SK-N-SH treated with all-trans-retinoic acid at 6 μM for 48 hours (cell line): Measurements from ENCODE around the gene VMAC.

Experiments used
- ATAC-seq: fragments of 200-7000 bp; cut with Tn5 transposase; 3 replicates; pipeline ENCODE4 v1.9.1; 2020; ENCODE audit warnings: mild to moderate bottlenecking, moderate library complexity
- ARNTL ChIP-seq: fragments of 450-650 bp; formaldehyde crosslinking; IDR thresholded peaks from 2 replicates; pipeline ENCODE4 v1.5.0; 2020; ENCODE audit warnings: low read depth, mild to moderate bottlenecking, moderate library complexity, borderline replicate concordance
- BACH2 ChIP-seq: fragments of 250-450 bp; sonication (Bioruptor Pico); IDR thresholded peaks from 2 replicates; pipeline ENCODE4 v1.9.0; 2021; ENCODE audit warnings: mild to moderate bottlenecking, borderline replicate concordance
- CREB5 ChIP-seq: fragments of 250-450 bp; sonication (Bioruptor Pico); IDR thresholded peaks from 2 replicates; pipeline ENCODE4 v1.5.1; 2020; ENCODE audit warnings: low read depth, mild to moderate bottlenecking, moderate library complexity
- CSDC2 ChIP-seq: fragments of 250-450 bp; sonication (Bioruptor Pico); IDR thresholded peaks from 2 replicates; pipeline ENCODE4 v1.5.0; 2020; ENCODE audit warnings: mild to moderate bottlenecking, moderate library complexity
- CSRNP3 ChIP-seq: fragments of 250-450 bp; sonication (Bioruptor Pico); IDR thresholded peaks from 2 replicates; pipeline ENCODE4 v1.5.1; 2021; ENCODE audit warnings: mild to moderate bottlenecking, moderate library complexity
- ESRRG ChIP-seq: fragments of 250-450 bp; sonication (Bioruptor Pico); IDR thresholded peaks from 2 replicates; pipeline ENCODE4 v1.6.1; 2021; ENCODE audit warnings: mild to moderate bottlenecking
- GLIS3 ChIP-seq: fragments of 250-450 bp; sonication (Bioruptor Pico); IDR thresholded peaks from 2 replicates; pipeline ENCODE4 v1.5.0; 2020; ENCODE audit warnings: mild to moderate bottlenecking, moderate library complexity
- ISL1 ChIP-seq: fragments of 250-450 bp; sonication (Bioruptor Pico); IDR thresholded peaks from 2 replicates; pipeline ENCODE4 v2.1.2; 2022; ENCODE audit warnings: mild to moderate bottlenecking, moderate library complexity
- PATZ1 ChIP-seq: fragments of 250-450 bp; sonication (Bioruptor Pico); IDR thresholded peaks from 2 replicates; pipeline ENCODE4 v1.8.0; 2020; ENCODE audit warnings: mild to moderate bottlenecking, moderate library complexity, borderline replicate concordance
- POU6F1 ChIP-seq: fragments of 250-450 bp; sonication (Bioruptor Pico); IDR thresholded peaks from 2 replicates; pipeline ENCODE4 v1.8.0; 2021; ENCODE audit warnings: low read depth, mild to moderate bottlenecking, moderate library complexity, borderline replicate concordance
- RARB ChIP-seq: fragments of 250-450 bp; sonication (Bioruptor Pico); IDR thresholded peaks from 2 replicates; pipeline ENCODE4 v1.8.0; 2021; ENCODE audit warnings: mild to moderate bottlenecking, moderate library complexity
- SNAI2 ChIP-seq: fragments of 250-450 bp; sonication (Bioruptor Pico); IDR thresholded peaks from 2 replicates; pipeline ENCODE4 v1.5.0; 2020; ENCODE audit warnings: mild to moderate bottlenecking, moderate library complexity
- TCF4 ChIP-seq: fragments of 250-450 bp; sonication (Bioruptor Pico); IDR thresholded peaks from 2 replicates; pipeline ENCODE4 v1.8.0; 2021; ENCODE audit warnings: mild to moderate bottlenecking, moderate library complexity, borderline replicate concordance
- TOX ChIP-seq: fragments of 250-450 bp; sonication (Bioruptor Pico); IDR thresholded peaks from 2 replicates; pipeline ENCODE4 v1.8.0; 2021; ENCODE audit warnings: mild to moderate bottlenecking, moderate library complexity, borderline replicate concordance
- TSHZ2 ChIP-seq: fragments of 250-450 bp; sonication (Bioruptor Pico); IDR thresholded peaks from 2 replicates; pipeline ENCODE4 v1.5.0; 2020; ENCODE audit warnings: mild to moderate bottlenecking, moderate library complexity
- ZC3H10 ChIP-seq: fragments of 250-450 bp; sonication (Bioruptor Pico); IDR thresholded peaks from 2 replicates; pipeline ENCODE4 v1.5.1; 2021; ENCODE audit warnings: mild to moderate bottlenecking, moderate library complexity
- ZFP3 ChIP-seq: fragments of 250-450 bp; sonication (Bioruptor Pico); IDR thresholded peaks from 2 replicates; pipeline ENCODE4 v1.5.0; 2020; ENCODE audit warnings: mild to moderate bottlenecking, moderate library complexity
- ZFP30 ChIP-seq: fragments of 450-650 bp; formaldehyde crosslinking; IDR thresholded peaks from 2 replicates; pipeline ENCODE4 v1.5.0; 2022; ENCODE audit warnings: mild to moderate bottlenecking, moderate library complexity
- ZNF70 ChIP-seq: fragments of 450-650 bp; formaldehyde crosslinking; IDR thresholded peaks from 2 replicates; pipeline ENCODE4 v1.5.0; 2020; ENCODE audit warnings: mild to moderate bottlenecking, moderate library complexity
- ZNF8 ChIP-seq: fragments of 450-650 bp; formaldehyde crosslinking; IDR thresholded peaks from 2 replicates; pipeline ENCODE4 v1.5.0; 2020; ENCODE audit warnings: mild to moderate bottlenecking, moderate library complexity

VMAC gene

GRCh38 chr19:5907241-5907640, 2.6 kb downstream of the VMAC start:
- TF ChIP-seq ZFP3, result no peak
- TF ChIP-seq ESRRG, result no peak
- TF ChIP-seq PATZ1 (CRISPR knock-in tag), result no peak
- TF ChIP-seq TOX (CRISPR knock-in tag), result no peak
- no peak for TF ChIP-seq CSRNP3 (CRISPR knock-in tag)
- no peak for TF ChIP-seq ARNTL
- TF ChIP-seq ZNF8, result no peak
- TF ChIP-seq TSHZ2 (CRISPR knock-in tag), result no peak
- TF ChIP-seq POU6F1 (CRISPR knock-in tag), result no peak
- TF ChIP-seq SNAI2 (CRISPR knock-in tag), result no peak
- TF ChIP-seq TCF4 (CRISPR knock-in tag), result no peak
- no peak for TF ChIP-seq CREB5
- TF ChIP-seq ZNF70, result no peak
- no peak for TF ChIP-seq CSDC2 (CRISPR knock-in tag)
- no peak for TF ChIP-seq RARB (CRISPR knock-in tag)
- TF ChIP-seq BACH2 (CRISPR knock-in tag), result no peak
- TF ChIP-seq ISL1 (CRISPR knock-in tag), result no peak
- ATAC-seq, result no peak

- TF ChIP-seq PATZ1 (CRISPR knock-in tag) (no peak), ESRRG (no peak), ZNF8 (no peak), RARB (CRISPR knock-in tag) (no peak), TOX (CRISPR knock-in tag) (no peak), ARNTL (no peak), ZFP30 (CRISPR knock-in tag) (no peak), GLIS3 (CRISPR knock-in tag) (no peak), ISL1 (CRISPR knock-in tag) (no peak), ZC3H10 (no peak), TCF4 (CRISPR knock-in tag) (no peak)
- ATAC-seq, result no peak
Measured at GRCh38 chr19:5908773-5909442, 4.2 kb downstream of the VMAC start.

GRCh38 chr19:5910638-5910907, 5.9 kb downstream of the VMAC start:
- ATAC-seq, result no peak
- no peak for TF ChIP-seq RARB (CRISPR knock-in tag)
- no peak for TF ChIP-seq ESRRG
- no peak for TF ChIP-seq ZC3H10
- no peak for TF ChIP-seq BACH2 (CRISPR knock-in tag)
- TF ChIP-seq, all 23 proteins: peak for 0
